Measurements from ENCODE around the gene C5orf58.

DNA sequence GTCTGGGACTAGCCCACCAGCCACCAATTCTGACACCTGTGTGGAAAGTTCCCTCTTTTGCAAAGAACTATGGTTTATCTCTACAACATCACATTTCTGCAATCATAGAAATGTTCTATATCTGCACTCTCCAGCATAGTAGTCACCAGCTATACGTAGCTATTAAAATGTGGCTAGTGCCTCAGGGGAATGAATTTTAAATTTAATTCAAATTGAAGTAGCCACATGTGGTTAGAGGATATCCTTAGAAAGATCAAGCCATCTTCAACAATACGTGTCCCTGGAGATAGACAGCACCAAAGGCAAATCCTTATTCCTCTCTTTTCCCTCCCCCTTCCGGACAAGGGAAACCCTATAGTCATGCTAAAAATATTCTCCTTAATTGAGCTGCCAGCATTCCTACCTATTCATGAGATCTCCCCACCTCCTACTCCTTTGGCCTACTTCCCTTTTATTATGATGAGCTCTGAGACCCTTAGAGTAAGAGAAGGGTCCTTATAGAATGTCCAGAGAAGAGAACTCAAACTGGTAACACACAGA, 53.7 kb downstream of the C5orf58 start:
- TF ChIP-seq, protein P1, sequence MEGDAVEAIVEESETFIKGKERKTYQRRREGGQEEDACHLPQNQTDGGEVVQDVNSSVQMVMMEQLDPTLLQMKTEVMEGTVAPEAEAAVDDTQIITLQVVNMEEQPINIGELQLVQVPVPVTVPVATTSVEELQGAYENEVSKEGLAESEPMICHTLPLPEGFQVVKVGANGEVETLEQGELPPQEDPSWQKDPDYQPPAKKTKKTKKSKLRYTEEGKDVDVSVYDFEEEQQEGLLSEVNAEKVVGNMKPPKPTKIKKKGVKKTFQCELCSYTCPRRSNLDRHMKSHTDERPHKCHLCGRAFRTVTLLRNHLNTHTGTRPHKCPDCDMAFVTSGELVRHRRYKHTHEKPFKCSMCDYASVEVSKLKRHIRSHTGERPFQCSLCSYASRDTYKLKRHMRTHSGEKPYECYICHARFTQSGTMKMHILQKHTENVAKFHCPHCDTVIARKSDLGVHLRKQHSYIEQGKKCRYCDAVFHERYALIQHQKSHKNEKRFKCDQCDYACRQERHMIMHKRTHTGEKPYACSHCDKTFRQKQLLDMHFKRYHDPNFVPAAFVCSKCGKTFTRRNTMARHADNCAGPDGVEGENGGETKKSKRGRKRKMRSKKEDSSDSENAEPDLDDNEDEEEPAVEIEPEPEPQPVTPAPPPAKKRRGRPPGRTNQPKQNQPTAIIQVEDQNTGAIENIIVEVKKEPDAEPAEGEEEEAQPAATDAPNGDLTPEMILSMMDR (IDR thresholded peaks at IDR 0.05; ENCODE audit: low read depth, low read length), result no peak
- TF ChIP-seq POLR2A (IDR thresholded peaks at IDR 0.05; ENCODE audit: extremely low read depth, insufficient read length), result no peak

Data from NB4 (cell line).